GM21447 (cell line): Measurements from ENCODE around the gene CAMKK2.
"Not testable (repeated sequence)": the region's sequence is repeated elsewhere in the genome, so short reads cannot be mapped to it uniquely, and the experiment has no call there.

Experiments
- ATAC-seq: cut with Tn5 transposase; IDR thresholded peaks from one replicate; pipeline ENCODE4 v1.9.1; 2021; ENCODE audit not compliant: unreplicated experiment

The CAMKK2 gene

GRCh38 chr12:121299662-121300061 is 3.2 kb upstream of the CAMKK2 start:
- ATAC-seq, result no peak

GRCh38 chr12:121298411-121298810 is 1.9 kb upstream of the CAMKK2 start:
- not testable (repeated sequence) for ATAC-seq

- ATAC-seq, result peak; percentile 7
Observed at GRCh38 chr12:121297435-121297991, 1.0 kb upstream of the CAMKK2 start.

- ATAC-seq, result peak; percentile 19
Observed at GRCh38 chr12:121295746-121296617, 527 bp downstream of the CAMKK2 start.

GRCh38 chr12:121295116-121295745 is 1.3 kb downstream of the CAMKK2 start:
- ATAC-seq, result no peak

GRCh38 chr12:121294151-121294889 is 2.2 kb downstream of the CAMKK2 start:
- no peak for ATAC-seq

GRCh38 chr12:121293603-121294002 is 2.9 kb downstream of the CAMKK2 start:
- ATAC-seq, result no peak

- no peak for ATAC-seq
Observed at GRCh38 chr12:121290410-121290809, 6.1 kb downstream of the CAMKK2 start.

- ATAC-seq, result no peak
Observed at GRCh38 chr12:121289962-121290361, 6.5 kb downstream of the CAMKK2 start.

- ATAC-seq, result no peak
Observed at GRCh38 chr12:121288986-121289385, 7.5 kb downstream of the CAMKK2 start.

- ATAC-seq, result no peak
Observed at GRCh38 chr12:121288158-121288845, 8.2 kb downstream of the CAMKK2 start.

GRCh38 chr12:121287267-121287954 is 9.1 kb downstream of the CAMKK2 start:
- ATAC-seq, result no peak

- ATAC-seq, result no peak
Observed at GRCh38 chr12:121285856-121286255, 10.7 kb downstream of the CAMKK2 start.

- no peak for ATAC-seq
Observed at GRCh38 chr12:121284551-121285390, 11.7 kb downstream of the CAMKK2 start.

GRCh38 chr12:121283841-121284240 is 12.7 kb downstream of the CAMKK2 start:
- no peak for ATAC-seq

- ATAC-seq, result no peak
Observed at GRCh38 chr12:121283388-121283787, 13.1 kb downstream of the CAMKK2 start.

GRCh38 chr12:121282910-121283309 is 13.6 kb downstream of the CAMKK2 start:
- not testable (repeated sequence) for ATAC-seq

GRCh38 chr12:121282072-121282742 is 14.3 kb downstream of the CAMKK2 start:
- no peak for ATAC-seq

GRCh38 chr12:121281116-121281515 is 15.4 kb downstream of the CAMKK2 start:
- not testable (repeated sequence) for ATAC-seq
